HG02970 (cell line): ENCODE measurements around the gene PP2D1.
"Not testable (repeated sequence)": the region's sequence is repeated elsewhere in the genome, so short reads cannot be mapped to it uniquely, and the experiment has no call there.

ENCODE experiments used
- ATAC-seq: cut with Tn5 transposase; IDR thresholded peaks from one replicate; pipeline ENCODE4 v1.9.1; 2021; ENCODE audit warnings: mild to moderate bottlenecking, moderate library complexity, moderate number of reproducible peaks; ENCODE audit not compliant: unreplicated experiment, low FRiP score

The PP2D1 gene

GRCh38 chr3:20040548-20041196 lies 28.6 kb upstream of the PP2D1 start:
- peak; percentile 27 for ATAC-seq

DNA sequence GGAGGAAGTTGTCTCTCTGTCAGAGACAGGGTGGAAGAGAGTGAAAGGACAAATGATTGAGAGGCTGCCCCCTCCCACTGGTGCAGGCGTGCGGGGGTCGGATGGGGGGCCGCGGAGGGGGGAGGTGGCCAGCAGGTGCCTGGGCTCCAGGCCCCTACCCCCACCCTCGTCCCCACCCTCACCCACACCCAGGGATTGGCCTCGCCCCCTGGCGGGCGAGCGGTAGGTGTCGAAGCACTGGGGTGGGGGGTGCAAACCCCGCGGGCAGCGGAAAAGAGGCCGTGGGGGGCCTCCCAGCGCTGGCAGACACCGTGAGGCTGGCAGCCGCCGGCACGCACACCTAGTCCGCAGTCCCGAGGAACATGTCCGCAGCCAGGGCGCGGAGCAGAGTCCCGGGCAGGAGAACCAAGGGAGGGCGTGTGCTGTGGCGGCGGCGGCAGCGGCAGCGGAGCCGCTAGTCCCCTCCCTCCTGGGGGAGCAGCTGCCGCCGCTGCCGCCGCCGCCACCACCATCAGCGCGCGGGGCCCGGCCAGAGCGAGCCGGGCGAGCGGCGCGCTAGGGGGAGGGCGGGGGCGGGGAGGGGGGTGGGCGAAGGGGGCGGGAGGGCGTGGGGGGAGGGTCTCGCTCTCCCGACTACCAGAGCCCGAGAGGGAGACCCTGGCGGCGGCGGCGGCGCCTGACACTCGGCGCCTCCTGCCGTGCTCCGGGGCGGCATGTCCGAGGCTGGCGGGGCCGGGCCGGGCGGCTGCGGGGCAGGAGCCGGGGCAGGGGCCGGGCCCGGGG lies 27.9 kb upstream of the PP2D1 start, which contains the start of gene KAT2B:
TSS of gene KAT2B (plus strand) at position 682 of the 783 bp plus-strand sequence. CDS start at position 714, 32 bp downstream.
- peak; percentile 62 for ATAC-seq

DNA sequence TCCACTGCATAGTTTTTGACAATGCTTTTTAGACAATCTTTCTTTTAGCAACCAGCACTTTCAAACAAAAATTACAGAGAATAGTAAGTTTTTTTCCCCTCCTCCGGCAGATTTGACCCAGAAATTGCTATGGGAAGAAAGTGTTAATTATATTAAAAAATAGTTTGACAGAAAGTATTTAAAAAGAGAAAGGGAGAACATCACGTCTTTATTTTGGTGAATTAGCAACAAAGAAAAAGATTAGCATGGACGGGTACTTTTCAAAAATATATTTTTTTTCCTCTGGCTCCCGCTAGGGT lies 27.4 kb upstream of the PP2D1 start:
- ATAC-seq = no peak

GRCh38 chr3:20038699-20039465 lies 26.8 kb upstream of the PP2D1 start:
- ATAC-seq = no peak

GRCh38 chr3:20037255-20037996 lies 25.4 kb upstream of the PP2D1 start:
- ATAC-seq = no peak

DNA sequence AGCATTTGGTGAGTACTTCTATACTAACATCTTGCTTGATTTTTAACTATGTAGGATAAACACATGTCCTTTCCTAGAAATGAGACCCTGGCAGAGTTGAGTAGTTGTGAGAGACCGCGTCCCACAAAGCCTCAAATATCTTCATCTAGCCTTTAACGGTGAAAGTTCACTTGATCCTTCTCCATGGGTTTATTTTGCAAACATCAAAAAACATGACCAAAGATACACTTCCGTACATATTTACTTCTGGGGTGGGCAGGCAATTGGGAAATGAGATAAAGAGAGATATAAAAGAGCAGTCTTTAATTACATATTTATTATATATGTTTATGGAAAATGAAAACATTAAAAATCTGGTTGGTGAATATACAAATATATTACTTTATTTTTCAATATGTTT lies 23.0 kb upstream of the PP2D1 start:
- no peak for ATAC-seq

DNA sequence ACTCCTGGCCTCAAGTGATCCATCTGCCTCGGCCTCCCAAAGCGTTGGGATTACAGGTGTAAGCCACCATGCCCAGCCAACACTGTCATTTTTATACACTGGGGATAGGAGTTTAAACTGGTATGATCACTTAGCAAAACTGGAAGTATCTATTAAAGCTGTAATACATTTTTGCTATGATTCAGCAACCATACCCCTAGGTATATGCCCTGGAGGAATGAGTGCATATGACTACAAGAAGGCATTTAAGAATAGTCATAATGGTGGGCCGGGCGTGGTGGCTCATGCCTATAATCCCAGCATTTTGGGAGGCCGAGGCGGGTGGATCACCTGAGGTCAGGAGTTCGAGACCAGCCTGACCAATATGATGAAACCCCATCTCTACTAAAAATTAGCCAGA lies 19.9 kb upstream of the PP2D1 start:
- ATAC-seq = not testable (repeated sequence)

GRCh38 chr3:20028905-20029331 lies 16.9 kb upstream of the PP2D1 start:
- no peak for ATAC-seq

- ATAC-seq = no peak
Observed at GRCh38 chr3:20027136-20027535, 15.1 kb upstream of the PP2D1 start.

- ATAC-seq = no peak
Observed at GRCh38 chr3:20023623-20024405, 11.8 kb upstream of the PP2D1 start.

DNA sequence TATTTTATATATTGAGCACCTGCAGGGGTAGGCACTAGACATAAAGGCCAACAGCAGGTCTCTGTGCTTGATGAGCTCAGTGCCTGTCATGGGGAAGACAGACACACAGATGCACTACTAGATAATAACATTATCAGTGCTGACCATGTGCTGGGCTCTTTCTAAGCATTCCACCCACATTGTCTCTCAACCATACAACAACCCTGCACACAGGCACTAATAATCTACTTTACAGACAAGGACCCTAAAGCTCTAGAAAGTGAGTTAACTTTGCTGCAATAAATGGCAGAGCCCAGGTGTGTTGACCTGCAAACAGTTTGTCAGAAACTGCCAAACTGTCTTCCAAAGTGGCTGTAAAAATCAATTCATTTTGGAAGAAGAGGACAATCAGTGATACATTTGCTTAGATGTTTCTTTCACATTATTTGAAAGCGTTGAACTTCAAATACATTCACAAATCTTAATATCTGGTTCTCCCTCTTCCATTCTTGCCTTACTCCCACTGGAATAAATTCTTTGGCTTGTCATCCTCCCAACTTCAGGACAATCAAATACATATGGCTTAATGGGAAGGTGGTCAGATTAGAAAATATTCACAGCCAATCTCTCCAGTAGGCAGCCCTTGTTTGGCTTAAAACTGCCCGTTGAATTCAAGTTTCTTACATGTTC lies 11.0 kb upstream of the PP2D1 start:
- no peak for ATAC-seq

DNA sequence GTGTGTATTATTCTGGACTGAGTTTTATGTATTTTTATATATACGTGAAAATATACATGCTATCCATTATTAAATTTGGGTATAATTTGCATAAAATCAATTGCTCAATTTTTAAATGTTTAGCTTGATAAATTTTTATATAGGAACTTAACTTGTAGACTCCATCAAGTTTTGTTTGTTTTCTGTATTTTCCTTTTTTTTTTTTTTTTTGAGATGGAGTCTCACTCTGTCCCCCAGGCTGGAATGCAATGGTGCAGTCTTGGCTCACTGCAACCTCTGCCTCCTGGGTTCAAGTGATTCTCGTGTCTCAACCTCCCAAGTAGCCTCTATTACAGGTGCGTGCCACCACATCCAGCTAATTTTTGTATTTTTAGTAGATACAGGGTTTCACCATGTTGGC lies 4.0 kb upstream of the PP2D1 start:
- not testable (repeated sequence) for ATAC-seq

DNA sequence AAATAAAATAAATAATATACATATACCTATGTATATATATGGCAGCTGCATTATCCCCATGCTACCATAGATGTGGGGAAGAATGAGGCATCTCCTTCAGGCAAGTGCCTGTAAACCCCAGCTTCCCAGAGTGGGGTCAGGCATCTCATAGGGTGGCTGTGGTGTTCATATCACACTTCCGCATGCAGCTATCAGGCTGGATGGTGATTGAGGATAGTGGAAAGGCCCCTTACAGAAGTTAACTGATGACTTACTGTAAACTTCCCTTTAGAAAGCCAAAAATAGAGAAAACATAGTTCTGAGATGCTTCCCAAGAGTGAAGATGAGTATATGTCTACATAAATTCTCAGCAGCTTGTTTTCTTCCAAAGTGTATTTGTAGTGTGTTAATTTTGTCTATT lies 3.5 kb upstream of the PP2D1 start:
- ATAC-seq = no peak

- ATAC-seq = no peak
Observed at GRCh38 chr3:20013396-20013795, 1.3 kb upstream of the PP2D1 start.

DNA sequence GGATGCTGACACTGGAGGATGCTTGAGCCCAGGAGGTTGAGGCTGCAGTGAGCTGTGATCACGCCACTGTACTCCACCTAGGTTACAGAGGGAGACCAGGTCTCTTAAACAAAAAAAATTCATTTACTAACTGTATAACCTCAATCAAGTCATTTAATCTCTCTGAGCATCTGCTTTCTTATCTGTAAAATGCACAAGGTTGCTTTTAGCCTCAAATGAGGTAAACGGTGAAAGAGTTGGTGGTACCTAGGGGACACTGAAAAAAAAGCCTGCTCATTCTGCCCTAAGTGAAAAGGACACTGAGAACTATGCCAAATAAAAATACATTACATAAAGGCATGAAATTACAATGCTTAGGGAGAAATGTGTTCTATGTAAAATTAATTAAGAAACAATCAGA lies 3.4 kb downstream of the PP2D1 start:
- ATAC-seq = no peak

DNA sequence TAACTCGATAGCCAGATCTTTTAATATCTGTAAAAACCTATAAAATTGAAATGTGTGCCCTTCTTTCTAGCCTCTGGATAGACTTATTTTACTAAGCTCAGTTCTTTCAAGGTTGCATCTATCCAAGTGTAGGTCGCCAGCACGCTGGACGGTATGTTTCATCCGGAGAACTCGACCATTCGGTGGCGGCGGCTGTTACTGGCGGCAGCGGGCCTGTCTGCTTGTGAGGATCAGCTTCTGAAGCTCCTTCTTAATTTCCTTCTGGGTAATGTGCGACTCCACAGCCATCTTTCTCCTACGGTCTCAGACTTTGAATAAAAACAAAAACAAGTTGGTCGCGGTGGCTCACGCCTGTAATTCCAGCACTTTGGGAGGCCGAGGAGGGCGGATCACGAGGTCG lies 4.1 kb downstream of the PP2D1 start:
- ATAC-seq = no peak

GRCh38 chr3:20001932-20002331 lies 10.1 kb downstream of the PP2D1 start:
- ATAC-seq = no peak

DNA sequence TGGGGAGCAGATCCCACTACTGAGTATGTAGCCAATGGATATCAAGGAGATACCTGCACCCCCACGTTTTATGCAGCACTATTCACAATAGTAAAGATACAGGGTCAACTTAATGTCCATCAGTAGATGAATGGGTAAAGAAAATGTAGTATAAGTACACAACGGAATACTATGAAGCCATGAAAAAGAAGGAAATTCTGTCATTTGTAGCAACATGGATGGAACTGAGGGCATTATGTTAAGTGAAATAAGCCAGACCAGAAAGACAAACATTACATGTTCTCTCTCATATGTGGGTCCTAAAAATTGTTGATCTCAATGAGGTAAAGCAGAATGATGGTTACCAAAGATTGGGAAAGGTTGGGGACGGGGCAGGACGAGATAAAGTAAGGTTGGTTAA lies 14.6 kb downstream of the PP2D1 start:
- no peak for ATAC-seq

DNA sequence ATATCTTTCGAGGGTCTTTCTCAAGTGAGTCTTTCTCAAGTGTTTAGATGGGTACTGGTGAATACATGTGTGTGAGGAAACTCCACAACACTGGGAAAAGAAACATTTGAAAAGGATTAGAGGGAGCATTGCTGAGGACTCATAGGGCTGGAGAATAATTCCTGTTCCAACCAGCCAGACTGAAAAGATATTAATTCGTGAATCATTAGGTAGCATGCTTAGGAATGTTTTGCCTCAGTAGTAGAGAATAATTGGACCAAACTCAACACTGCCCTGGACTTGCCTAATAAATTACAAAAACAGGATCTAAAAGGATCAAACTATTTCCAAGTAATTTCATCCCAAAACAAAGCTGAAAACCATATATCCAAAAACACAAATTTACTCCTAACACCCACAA lies 17.3 kb downstream of the PP2D1 start:
- ATAC-seq = no peak
